NCI-H2227 (cell line): ENCODE measurements around the gene CHAF1B.

ENCODE experiments used
- DNase-seq: peaks from one replicate; lab custom pipeline; 2025; ENCODE audit not compliant: unreplicated experiment; lab: John Stamatoyannopoulos, UW

Gene CHAF1B

GRCh38 chr21:36425286-36425685 lies 40.1 kb downstream of the CHAF1B start:
- no peak for DNase-seq

DNA sequence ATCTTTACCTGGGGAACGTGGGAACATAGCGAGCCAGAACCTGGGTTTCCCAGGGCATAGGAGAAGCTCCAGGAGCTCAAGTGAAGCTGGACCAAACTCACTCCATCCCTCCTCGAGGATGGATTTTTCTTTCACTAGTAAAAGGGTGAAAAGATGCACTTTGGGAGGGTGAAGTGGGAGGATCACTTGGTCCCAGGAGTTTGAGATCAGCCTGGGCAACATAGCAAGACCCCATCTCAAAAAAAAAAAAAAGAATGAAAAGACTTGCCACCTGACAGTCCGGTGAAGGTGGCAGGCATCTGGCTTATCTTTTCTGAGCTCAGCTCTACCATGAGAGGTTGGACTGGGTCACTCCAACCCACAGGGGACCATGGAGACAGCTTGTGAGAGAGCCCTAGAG lies 42.3 kb downstream of the CHAF1B start:
- DNase-seq: no peak

DNA sequence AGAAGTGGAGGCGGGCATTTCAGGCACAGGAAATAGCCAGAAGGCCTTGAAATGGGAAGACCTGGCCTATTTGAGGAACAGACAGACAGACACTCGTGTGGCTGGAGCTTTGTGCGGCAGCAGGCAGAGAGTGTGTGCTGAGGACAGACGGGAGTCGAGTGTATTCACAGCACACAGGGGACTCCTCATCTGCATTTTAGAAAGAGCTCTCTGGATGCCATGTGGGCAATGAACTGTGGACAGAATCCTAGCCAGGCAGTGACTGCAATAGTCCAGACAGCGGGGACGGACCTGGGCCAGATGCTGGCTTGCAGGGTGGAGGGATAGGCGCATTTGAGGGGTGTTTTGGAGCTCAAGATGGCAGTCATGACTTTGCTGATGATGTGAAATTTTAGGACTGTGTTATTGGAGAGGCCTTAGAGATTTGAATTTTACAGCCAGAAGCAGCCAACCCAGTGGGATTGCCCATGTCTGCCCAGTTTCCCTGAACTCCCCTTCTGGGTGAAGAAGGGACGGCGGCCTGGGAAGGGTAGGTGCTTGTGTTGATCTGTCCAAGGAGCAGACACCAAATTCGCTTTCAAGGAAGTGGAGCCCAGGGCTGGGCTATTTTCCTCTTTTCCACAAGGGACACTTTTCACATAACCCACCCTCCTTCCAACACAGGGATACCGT lies 43.7 kb downstream of the CHAF1B start:
- DNase-seq: no peak

- peak; percentile 28 for DNase-seq
Measured at GRCh38 chr21:36429947-36430546, 44.9 kb downstream of the CHAF1B start.

DNA sequence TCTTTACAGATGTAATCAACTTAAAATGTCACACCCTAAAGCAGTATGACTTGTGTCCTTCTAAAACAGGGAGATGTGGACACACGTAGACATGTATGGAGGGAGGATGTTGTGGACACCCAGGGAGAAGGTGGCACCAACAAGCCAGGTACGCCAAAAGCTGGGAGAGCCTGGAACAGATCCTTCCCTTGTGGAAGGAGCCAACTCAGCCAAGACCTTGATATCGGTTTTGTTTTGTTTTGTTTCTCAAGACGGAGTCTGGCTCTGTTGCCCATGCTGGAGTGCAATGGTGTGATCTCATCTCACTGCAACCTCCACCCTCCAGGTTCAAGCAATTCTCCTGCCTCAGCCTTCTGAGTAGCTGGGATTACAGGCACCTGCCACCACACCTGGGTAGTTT lies 45.6 kb downstream of the CHAF1B start:
- DNase-seq: no peak

DNA sequence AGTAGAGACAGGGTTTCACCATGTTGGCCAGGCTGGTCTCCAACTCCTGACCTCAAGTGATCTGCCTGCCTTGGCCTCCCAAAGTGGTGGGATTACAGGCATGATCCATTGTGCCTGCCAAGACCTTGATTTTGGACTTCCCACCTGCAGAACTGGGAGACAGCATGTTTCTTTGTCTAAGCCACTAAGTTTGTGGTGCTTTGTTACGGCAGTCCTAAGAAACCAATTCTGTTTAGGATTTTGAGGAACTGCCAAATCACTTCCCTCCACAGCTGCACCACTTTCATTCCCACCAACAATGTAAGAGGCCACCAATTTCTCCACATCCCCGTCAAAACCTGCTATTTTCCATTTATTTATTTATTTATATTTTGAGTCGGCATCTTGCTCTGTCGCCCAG lies 46.1 kb downstream of the CHAF1B start:
- no peak for DNase-seq

- no peak for DNase-seq
Measured at GRCh38 chr21:36433059-36433709, 48.0 kb downstream of the CHAF1B start.

GRCh38 chr21:36434144-36434543 lies 49.0 kb downstream of the CHAF1B start:
- no peak for DNase-seq

- no peak for DNase-seq
Measured at GRCh38 chr21:36436829-36437744, 51.9 kb downstream of the CHAF1B start.

DNA sequence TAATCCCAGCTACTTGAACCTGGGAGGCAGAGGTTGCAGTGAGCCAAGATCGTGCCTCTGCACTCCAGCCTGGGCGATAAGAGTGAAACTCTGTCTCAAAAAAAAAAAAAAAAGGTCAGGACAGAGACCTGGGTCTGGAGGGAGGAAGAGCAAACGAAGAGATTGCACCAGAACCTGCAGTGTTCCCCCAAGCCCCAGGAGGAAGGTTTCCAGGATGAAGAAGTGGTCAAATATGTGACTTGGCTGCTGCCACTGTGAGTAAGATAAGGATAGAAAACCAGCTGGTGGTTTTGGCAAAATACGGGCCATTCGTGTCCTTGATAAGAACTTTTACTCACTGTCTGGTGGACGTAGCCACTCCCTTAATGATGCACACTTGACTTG lies 52.5 kb downstream of the CHAF1B start:
- no peak for DNase-seq

DNA sequence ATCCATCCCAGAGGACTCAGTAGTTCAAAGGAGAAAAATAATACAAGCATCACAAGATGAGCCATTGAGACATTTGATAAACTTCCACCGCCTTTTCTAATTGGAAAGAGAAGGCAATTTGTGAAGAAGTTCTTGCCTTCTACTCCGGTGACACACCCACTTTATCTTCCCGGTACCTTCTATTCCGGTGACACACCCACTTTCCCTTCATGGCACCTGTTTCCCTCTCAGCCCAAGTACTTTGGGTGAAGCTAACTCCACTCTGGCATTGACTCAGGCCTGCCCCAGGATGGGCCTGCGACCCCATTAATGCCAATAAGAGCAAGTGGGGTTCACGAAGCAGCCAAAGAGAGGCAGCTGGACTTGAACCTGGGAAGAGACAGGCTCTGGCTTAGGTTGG lies 56.5 kb downstream of the CHAF1B start:
- no peak for DNase-seq

GRCh38 chr21:36446301-36446700 lies 61.1 kb downstream of the CHAF1B start:
- DNase-seq: no peak

- DNase-seq: no peak
Measured at GRCh38 chr21:36450511-36450910, 65.3 kb downstream of the CHAF1B start.

DNA sequence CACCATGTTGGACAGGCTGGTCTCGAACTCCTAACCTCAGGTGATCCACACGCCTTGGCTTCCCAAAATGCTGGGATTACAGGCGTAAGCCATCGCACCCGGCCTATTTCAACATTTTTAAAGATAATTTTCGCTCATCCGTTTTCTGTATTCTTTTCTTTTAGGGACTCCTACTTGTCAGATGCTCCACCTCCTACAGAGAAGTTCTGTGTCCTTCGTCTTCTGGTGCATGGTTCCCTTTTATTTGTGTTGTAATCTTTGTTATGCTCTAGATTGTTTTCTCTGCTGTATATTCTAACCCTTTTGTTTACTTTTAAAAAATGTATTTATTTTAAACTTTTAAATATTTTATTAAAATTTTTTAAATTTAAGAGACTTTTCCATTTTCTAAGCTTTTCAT lies 66.3 kb downstream of the CHAF1B start:
- no peak for DNase-seq

DNA sequence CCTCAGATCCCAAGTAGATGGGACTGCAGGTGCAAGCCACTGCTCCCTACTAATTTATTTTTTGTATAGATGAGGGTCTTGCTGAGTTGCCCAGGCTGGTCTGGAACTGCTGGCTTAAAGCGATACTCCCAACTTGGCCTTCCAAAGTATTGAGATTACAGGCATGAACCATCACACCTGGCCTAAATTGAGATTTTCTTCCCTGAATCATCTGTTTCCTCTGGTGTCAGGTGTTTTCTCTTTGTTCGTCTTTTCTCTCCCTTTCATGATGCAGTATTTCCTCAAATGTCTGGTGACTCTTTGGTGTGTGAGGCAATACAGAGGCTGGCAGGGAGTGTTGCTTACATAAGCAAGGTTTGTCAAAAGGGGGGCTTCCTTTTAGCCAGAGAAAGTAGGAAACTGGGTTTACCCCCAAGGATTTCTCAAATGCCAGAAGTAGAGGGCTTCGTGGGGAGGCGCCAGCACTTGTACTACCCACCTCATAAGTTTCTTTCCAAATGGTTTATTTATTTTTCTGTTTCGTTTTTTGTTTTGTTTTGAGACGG lies 67.2 kb downstream of the CHAF1B start:
- DNase-seq: no peak

DNA sequence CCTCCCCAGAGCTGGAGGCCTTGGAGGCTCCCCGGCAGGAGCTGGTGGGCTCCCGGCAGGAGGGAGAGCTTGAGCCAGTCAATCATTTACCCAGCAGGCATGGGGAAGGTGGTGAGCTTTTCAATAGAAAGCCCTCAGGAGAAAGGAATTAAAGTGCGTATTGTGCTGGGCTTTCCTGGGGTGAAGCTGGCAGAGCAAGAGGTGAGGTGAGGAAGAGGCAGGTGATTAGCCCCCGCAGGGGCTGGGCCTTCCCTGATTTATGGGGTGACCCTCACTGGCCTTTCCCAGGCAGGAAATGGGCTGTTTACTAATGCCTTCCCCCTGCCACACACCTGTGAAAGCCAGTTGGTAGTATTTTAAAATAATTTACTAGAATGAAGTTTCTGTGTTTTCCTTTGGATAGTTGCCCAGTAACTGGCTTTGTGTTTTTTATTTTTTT lies 68.9 kb downstream of the CHAF1B start:
- DNase-seq: peak; percentile 36

DNA sequence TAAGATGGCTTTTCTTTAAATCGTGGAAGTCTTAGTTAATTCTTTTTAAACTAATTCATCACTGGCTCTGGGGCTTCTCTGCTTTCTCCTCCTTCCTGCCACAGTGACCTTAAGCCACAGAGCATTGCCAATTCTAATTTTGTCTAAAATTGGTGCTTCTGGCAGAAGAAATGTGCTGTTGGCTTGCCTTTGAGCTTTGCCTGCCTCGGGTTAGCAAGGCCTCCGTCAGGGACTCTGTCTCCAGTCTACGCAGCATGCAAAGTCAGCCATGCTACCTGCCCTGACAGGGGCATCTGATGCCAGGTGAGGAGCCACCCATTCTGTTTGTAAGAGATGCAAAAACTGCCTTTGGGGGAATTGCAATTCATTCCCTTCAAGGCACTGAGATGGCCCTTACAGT lies 69.5 kb downstream of the CHAF1B start:
- DNase-seq: no peak

DNA sequence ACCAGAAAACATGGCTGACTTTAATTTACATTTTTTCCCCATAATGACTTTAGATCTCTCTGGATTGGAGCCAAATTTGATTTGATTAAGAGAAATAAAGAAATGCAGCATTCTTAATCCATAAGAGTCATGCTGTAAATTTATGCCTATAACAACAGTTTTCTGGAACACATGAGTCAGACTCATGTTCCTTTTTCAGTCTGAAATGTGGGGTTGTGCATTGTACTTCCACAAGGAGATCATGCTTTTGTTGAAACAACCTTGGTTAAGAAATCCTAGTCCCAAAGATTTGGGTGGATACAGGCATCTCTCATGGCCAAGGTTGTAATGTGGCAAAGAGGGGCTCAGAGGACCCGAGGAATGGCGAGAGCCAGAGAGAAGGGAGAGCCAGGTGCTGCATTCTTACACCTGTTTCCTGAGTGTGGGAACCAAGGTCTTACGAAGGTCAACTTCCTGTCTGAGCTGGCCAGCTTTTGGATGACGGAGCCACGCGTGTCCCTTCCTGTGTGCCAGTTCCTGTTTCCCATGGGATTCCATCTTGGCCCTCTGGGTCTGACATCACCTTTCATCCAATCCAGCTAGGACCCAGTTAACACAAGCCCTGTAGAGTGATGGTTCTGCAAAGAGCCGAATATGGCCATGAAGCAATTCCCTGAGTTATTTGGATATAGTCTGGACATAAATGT lies 71.7 kb downstream of the CHAF1B start:
- DNase-seq: no peak

DNA sequence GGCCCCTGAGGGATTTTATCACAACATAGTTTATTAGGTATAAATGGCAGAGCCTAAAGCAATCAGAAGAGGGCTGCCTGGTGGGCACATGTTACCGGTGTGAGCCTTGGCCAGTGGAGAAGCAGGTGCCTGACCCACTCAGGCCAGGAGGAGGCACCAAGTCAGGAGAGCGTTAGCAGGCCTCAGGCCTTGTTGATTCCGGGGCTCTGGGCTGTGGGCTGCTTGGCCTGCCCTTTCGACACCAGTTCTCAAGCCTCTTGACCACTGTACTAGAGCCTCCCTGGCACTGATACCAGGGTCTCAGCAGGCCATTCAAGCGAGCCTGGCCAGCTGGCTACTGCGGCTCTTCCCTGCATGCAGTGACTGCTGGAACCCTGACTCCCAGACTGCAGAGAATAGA lies 73.9 kb downstream of the CHAF1B start:
- no peak for DNase-seq

DNA sequence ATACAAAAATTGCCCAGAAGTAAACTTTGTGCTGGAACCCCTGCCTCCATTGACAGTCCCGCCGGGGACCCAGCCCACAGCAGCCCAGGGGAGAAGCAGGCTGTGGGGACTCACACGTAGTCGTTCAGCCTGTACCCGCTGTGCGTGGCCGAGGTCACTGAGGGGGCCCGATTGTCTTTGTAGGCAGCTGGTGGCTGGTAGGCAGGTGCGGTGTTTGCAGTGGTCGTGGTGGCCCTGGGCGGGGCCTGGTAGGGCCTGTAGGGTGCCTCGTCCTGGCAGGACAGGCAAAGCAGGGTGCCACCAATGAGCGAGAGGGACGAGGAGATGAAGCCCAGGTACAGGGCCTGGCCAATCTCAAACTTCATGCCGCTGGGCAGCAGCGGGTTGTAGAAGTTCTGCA lies 75.7 kb downstream of the CHAF1B start:
- DNase-seq: no peak
